ENCODE measurements around the gene AP4M1.
A peak's percentile ranks its signal among the peaks of the same experiment; 100 is the strongest.

Gene AP4M1

GRCh38 chr7:100080907-100081534 is 20.4 kb upstream of the AP4M1 start:
- H4K20me1 ChIP-seq, result peaks cover 7 to 44% (median 23%) of the 10 kb centered on the region in 11 experiments; a peak in 12 of 22 replicates
- peak overlapping the region; percentile 86 to 99 (median 98) for H3K4me3 ChIP-seq
- no peak for TF ChIP-seq Cebpa-rat (IDR thresholded peaks at IDR 0.05)
- peak overlapping the region; percentile 87 to 98 (median 91) for H3K4me2 ChIP-seq
- H3K9ac ChIP-seq, result peak overlapping the region; percentile 95 to 100 (median 99)
- H3K27ac ChIP-seq, result peak overlapping the region; percentile 87 to 100 (median 99)
- peaks cover 24 to 37% (median 30%) of the 10 kb centered on the region in 10 experiments for H3K4me1 ChIP-seq
- H3K9me3 ChIP-seq (replicated peaks in 1 of 11), result peaks cover 11 to 32% (median 22%) of the 10 kb centered on the region in 11 experiments
- H3K27me3 ChIP-seq, result peaks cover 0 to 18% (median 14%) of the 10 kb centered on the region in 11 experiments; a peak in 16 of 22 replicates
- H3K36me3 ChIP-seq, result peaks cover 37 to 45% (median 43%) of the 10 kb centered on the region in 11 experiments

- peak within 1 kb of the TSS; percentile 86 to 99 (median 98) for H3K4me3 ChIP-seq
- peak within 1 kb of the TSS; percentile 87 to 100 (median 99) for H3K27ac ChIP-seq
- H3K9me3 ChIP-seq (replicated peaks in 1 of 11), result peaks cover 5 to 26% (median 16%) of the 10 kb centered on the region in 11 experiments; a peak in 20 of 22 replicates
- peak within 1 kb of the TSS; percentile 87 to 98 (median 91) for H3K4me2 ChIP-seq
- peaks cover 0 to 18% (median 14%) of the 10 kb centered on the region in 11 experiments; a peak in 16 of 22 replicates for H3K27me3 ChIP-seq
- H4K20me1 ChIP-seq, result peaks cover 7 to 40% (median 23%) of the 10 kb centered on the region in 11 experiments; a peak in 12 of 22 replicates
- TF ChIP-seq Cebpa-rat (IDR thresholded peaks at IDR 0.05), result no peak
- peaks cover 31 to 39% (median 37%) of the 10 kb centered on the region in 11 experiments for H3K36me3 ChIP-seq
- peak within 1 kb of the TSS; percentile 95 to 100 (median 99) for H3K9ac ChIP-seq
- peaks cover 24 to 41% (median 31%) of the 10 kb centered on the region in 10 experiments for H3K4me1 ChIP-seq
Observed at GRCh38 chr7:100081535-100082102, 19.8 kb upstream of the AP4M1 start, which contains the start of gene ZNF3. ZNF3 (minus strand) TSS chr7:100081723; CDS start chr7:100077357, 4,366 bp downstream.

GRCh38 chr7:100082978-100083377 is 18.5 kb upstream of the AP4M1 start:
- H3K9me3 ChIP-seq (replicated peaks in 1 of 11), result peaks cover 0 to 12% (median 3%) of the 10 kb centered on the region in 11 experiments; a peak in 11 of 22 replicates
- no peak for TF ChIP-seq Cebpa-rat (IDR thresholded peaks at IDR 0.05)
- H3K27me3 ChIP-seq, result peaks cover 0 to 18% (median 14%) of the 10 kb centered on the region in 11 experiments; a peak in 16 of 22 replicates
- H4K20me1 ChIP-seq, result peaks cover 7 to 28% (median 23%) of the 10 kb centered on the region in 11 experiments; a peak in 12 of 22 replicates
- H3K36me3 ChIP-seq, result peaks cover 18 to 26% (median 23%) of the 10 kb centered on the region in 11 experiments
- H3K4me1 ChIP-seq, result peaks cover 26 to 43% (median 33%) of the 10 kb centered on the region in 10 experiments
- peak overlapping the region in 2 of 11 experiments; percentile 96; a peak in 1 of 22 replicates for H3K9ac ChIP-seq
- peak overlapping the region; percentile 44 to 82 (median 71); a peak in 18 of 22 replicates for H3K4me2 ChIP-seq
- 0 out of 20 replicates have a peak overlapping the region, but pooled peaks of 1 of the 10 experiments have one; percentile 99 for H3K4me3 ChIP-seq
- peak overlapping the region in 1 of 11 experiments; percentile 95; a peak in 2 of 22 replicates for H3K27ac ChIP-seq

- no peak overlapping the region for H3K4me3 ChIP-seq
- no peak overlapping the region for H3K9ac ChIP-seq
- peak in 2 of 11 experiments; percentile 9 to 15; a peak in 1 of 22 replicates for TF ChIP-seq Cebpa-rat (IDR thresholded peaks at IDR 0.05)
- H3K36me3 ChIP-seq, result peaks cover under 1 to 7% (median 5%) of the 10 kb centered on the region in 11 experiments; a peak in 21 of 22 replicates
- peaks cover 0 to 3% (median 0%) of the 10 kb centered on the region in 11 experiments; a peak in 5 of 22 replicates for H4K20me1 ChIP-seq
- H3K9me3 ChIP-seq (replicated peaks in 1 of 11), result no peaks in the 10 kb centered on the region
- H3K4me2 ChIP-seq, result peak overlapping the region in 2 of 11 experiments; percentile 28 to 36; a peak in 4 of 22 replicates
- peaks cover 31 to 46% (median 38%) of the 10 kb centered on the region in 10 experiments for H3K4me1 ChIP-seq
- no peak overlapping the region; a peak in 1 of 22 replicates for H3K27ac ChIP-seq
- H3K27me3 ChIP-seq, result peaks cover 0 to 18% (median 14%) of the 10 kb centered on the region in 11 experiments; a peak in 16 of 22 replicates
Observed at GRCh38 chr7:100085515-100085914, 15.9 kb upstream of the AP4M1 start.

- no peak overlapping the region for H3K9ac ChIP-seq
- no peaks in the 10 kb centered on the region for H3K9me3 ChIP-seq (replicated peaks in 1 of 11)
- peaks cover 31 to 54% (median 44%) of the 10 kb centered on the region in 10 experiments for H3K4me1 ChIP-seq
- TF ChIP-seq Cebpa-rat (IDR thresholded peaks at IDR 0.05), result no peak
- peaks cover 0 to 15% (median 9%) of the 10 kb centered on the region in 11 experiments; a peak in 13 of 22 replicates for H4K20me1 ChIP-seq
- no peak overlapping the region for H3K4me2 ChIP-seq
- peaks cover 17 to 24% (median 22%) of the 10 kb centered on the region in 11 experiments for H3K36me3 ChIP-seq
- peaks cover 0 to 17% (median 13%) of the 10 kb centered on the region in 11 experiments; a peak in 16 of 22 replicates for H3K27me3 ChIP-seq
- no peak overlapping the region for H3K4me3 ChIP-seq
- no peak overlapping the region for H3K27ac ChIP-seq
Observed at GRCh38 chr7:100087055-100087750, 14.2 kb upstream of the AP4M1 start.

- peak overlapping the region; percentile 86 to 97 (median 94) for H3K4me2 ChIP-seq
- H3K4me3 ChIP-seq, result peak overlapping the region; percentile 68 to 96 (median 88)
- peak overlapping the region; percentile 59 to 93 (median 87); a peak in 21 of 22 replicates for H3K27ac ChIP-seq
- peak overlapping the region; percentile 83 to 97 (median 91) for H3K9ac ChIP-seq
- no peak for TF ChIP-seq Cebpa-rat (IDR thresholded peaks at IDR 0.05)
- peaks cover 0 to 25% (median 19%) of the 10 kb centered on the region in 11 experiments; a peak in 19 of 22 replicates for H4K20me1 ChIP-seq
- H3K27me3 ChIP-seq, result peaks cover 0 to 7% (median 4%) of the 10 kb centered on the region in 11 experiments; a peak in 9 of 22 replicates
- H3K36me3 ChIP-seq, result peaks cover 27 to 33% (median 32%) of the 10 kb centered on the region in 11 experiments
- peaks cover 24 to 46% (median 37%) of the 10 kb centered on the region in 10 experiments for H3K4me1 ChIP-seq
- H3K9me3 ChIP-seq (replicated peaks in 1 of 11), result no peaks in the 10 kb centered on the region
Observed at GRCh38 chr7:100088095-100088620, 13.3 kb upstream of the AP4M1 start.

GRCh38 chr7:100088621-100089457 is 12.6 kb upstream of the AP4M1 start, which contains the start of gene COPS6:
COPS6 (plus strand) TSS chr7:100088969; CDS start chr7:100088991, 22 bp downstream.
- H3K4me2 ChIP-seq, result peak within 1 kb of the TSS; percentile 86 to 97 (median 94)
- peak within 1 kb of the TSS; percentile 83 to 97 (median 91) for H3K9ac ChIP-seq
- H3K4me3 ChIP-seq, result peak within 1 kb of the TSS; percentile 68 to 96 (median 88)
- peaks cover 24 to 47% (median 37%) of the 10 kb centered on the region in 10 experiments for H3K4me1 ChIP-seq
- no peak for TF ChIP-seq Cebpa-rat (IDR thresholded peaks at IDR 0.05)
- H3K27ac ChIP-seq, result peak within 1 kb of the TSS; percentile 59 to 93 (median 87)
- H3K9me3 ChIP-seq (replicated peaks in 1 of 11), result no peaks in the 10 kb centered on the region
- 0 out of 22 replicates have a peak, but pooled peaks cover 0 to 2% (median 0%) of the 10 kb centered on the region in 11 experiments for H3K27me3 ChIP-seq
- H3K36me3 ChIP-seq, result peaks cover 33 to 40% (median 38%) of the 10 kb centered on the region in 11 experiments
- H4K20me1 ChIP-seq, result peaks cover 0 to 32% (median 25%) of the 10 kb centered on the region in 11 experiments; a peak in 19 of 22 replicates
